GM12865 (cell line): ENCODE results near the gene SNRPE.

Source experiments
- DNase-seq: peaks from one replicate; pipeline ENCODE4 v3.0.0; 2010; ENCODE audit warnings: low read depth
- H3K4me3 ChIP-seq: 2 replicates; pipeline ENCODE4 v1.5.1; 2011; ENCODE audit warnings: mild to moderate bottlenecking, low read depth, low read length, control low read depth
- CTCF ChIP-seq: IDR thresholded peaks from 2 replicates; pipeline ENCODE4 v1.5.1; 2011; ENCODE audit warnings: low read length, control low read depth, low read depth, inconsistent platforms; ENCODE audit not compliant: insufficient read depth; ENCODE audit errors: missing control alignments

SNRPE gene

GRCh38 chr1:203861379-203862184, at the start of gene SNRPE:
Gene SNRPE (plus strand): TSS chr1:203861599. CDS start chr1:203861660, 61 bp downstream.
- peak; percentile 89 for TF ChIP-seq CTCF
- DNase-seq = peak; percentile 98
- peak within 1 kb of the TSS; percentile 98 for H3K4me3 ChIP-seq

GRCh38 chr1:203813581-203814341, 47.6 kb upstream of the SNRPE start:
- TF ChIP-seq CTCF = no peak
- no peak overlapping the region for H3K4me3 ChIP-seq
- no peak for DNase-seq

GRCh38 chr1:203818399-203818798, 43.0 kb upstream of the SNRPE start:
- H3K4me3 ChIP-seq = no peak overlapping the region
- DNase-seq = no peak
- TF ChIP-seq CTCF = no peak

- DNase-seq = no peak
- H3K4me3 ChIP-seq = no peak overlapping the region
- TF ChIP-seq CTCF = no peak
Measured at GRCh38 chr1:203823306-203823705, 38.1 kb upstream of the SNRPE start.

GRCh38 chr1:203826175-203826574, 35.2 kb upstream of the SNRPE start:
- DNase-seq = no peak
- no peak for TF ChIP-seq CTCF
- no peak overlapping the region for H3K4me3 ChIP-seq

- TF ChIP-seq CTCF = no peak
Measured at GRCh38 chr1:203828002-203828401, 33.4 kb upstream of the SNRPE start.

More at GRCh38 chr1:203828002-203828401, 33.4 kb upstream of the SNRPE start:
- no peak overlapping the region for H3K4me3 ChIP-seq
- no peak for DNase-seq
